Kasumi-1 (cell line): ENCODE measurements around the gene PLPP3.
A peak's percentile ranks its signal among the peaks of the same experiment; 100 is the strongest.

Experiments used
- DNase-seq, 2 experiments: peaks; one replicate each; lab custom pipeline; 2025; lab: John Stamatoyannopoulos, UW

Gene PLPP3

GRCh38 chr1:56522680-56523079, 56.7 kb downstream of the PLPP3 start:
- peak in 1 of 2 experiments; percentile 35 for DNase-seq

- DNase-seq = no peak
These were observed 59.3 kb downstream of the PLPP3 start for GRCh38 chr1:56520016-56520601.

- no peak for DNase-seq
These were observed 61.8 kb downstream of the PLPP3 start for GRCh38 chr1:56517404-56518130.

GRCh38 chr1:56516539-56517252, 62.7 kb downstream of the PLPP3 start:
- DNase-seq = peak; percentile 51 to 54

- no peak for DNase-seq
These were observed 63.3 kb downstream of the PLPP3 start for GRCh38 chr1:56515898-56516538.

- DNase-seq = no peak
These were observed 66.5 kb downstream of the PLPP3 start for GRCh38 chr1:56512724-56513494.

- no peak for DNase-seq
These were observed 67.6 kb downstream of the PLPP3 start for GRCh38 chr1:56511766-56512165.

GRCh38 chr1:56511364-56511763, 68.0 kb downstream of the PLPP3 start:
- DNase-seq = no peak

GRCh38 chr1:56510642-56511021, 68.7 kb downstream of the PLPP3 start:
- no peak for DNase-seq

- DNase-seq = no peak
These were observed 69.4 kb downstream of the PLPP3 start for GRCh38 chr1:56509713-56510641.

GRCh38 chr1:56508523-56508983, 70.8 kb downstream of the PLPP3 start:
- DNase-seq = peak in 1 of 2 experiments; percentile 11

GRCh38 chr1:56507925-56508522, 71.3 kb downstream of the PLPP3 start:
- no peak for DNase-seq

- DNase-seq = no peak
These were observed 72.3 kb downstream of the PLPP3 start for GRCh38 chr1:56506951-56507491.

- DNase-seq = peak; percentile 94 to 96
These were observed 73.3 kb downstream of the PLPP3 start for GRCh38 chr1:56505792-56506743.

GRCh38 chr1:56502700-56503245, 76.6 kb downstream of the PLPP3 start:
- DNase-seq = peak; percentile 20 to 38

- peak; percentile 15 to 58 for DNase-seq
These were observed 77.5 kb downstream of the PLPP3 start for GRCh38 chr1:56501888-56502287.

GRCh38 chr1:56501426-56501825, 77.9 kb downstream of the PLPP3 start:
- DNase-seq = no peak
